ENCODE results near the gene SKOR2.

The SKOR2 gene

GRCh38 chr18:47254341-47254939 lies 3.0 kb upstream of the SKOR2 start:
- Histone ChIP-seq H3K27ac (ENCODE audit: low read depth, low read length) (no peak overlapping the region), H3K9ac (ENCODE audit: low read depth, low read length) (no peak overlapping the region), H3K4me3 (ENCODE audit: low read length) (no peak overlapping the region), H3K27me3 (ENCODE audit: insufficient read depth, low read length) (peaks cover 100% of the 10 kb centered on the region), H3K36me3 (ENCODE audit: insufficient read depth, low read length) (no peaks in the 10 kb centered on the region), H3K9me3 (ENCODE audit: insufficient read depth, low read depth, low read length) (no peaks in the 10 kb centered on the region), H3K4me1 (ENCODE audit: insufficient read depth, low read length) (peaks cover 58% of the 10 kb centered on the region)
- 2% methylated on average over 30 of the region's 31 CpGs for WGBS

GRCh38 chr18:47253101-47253654 lies 1.7 kb upstream of the SKOR2 start:
- Histone ChIP-seq H3K9ac (ENCODE audit: low read depth, low read length) (no peak overlapping the region), H3K4me1 (ENCODE audit: insufficient read depth, low read length) (peaks cover 62% of the 10 kb centered on the region), H3K27ac (ENCODE audit: low read depth, low read length) (no peak overlapping the region), H3K4me3 (ENCODE audit: low read length) (no peak overlapping the region), H3K9me3 (ENCODE audit: insufficient read depth, low read depth, low read length) (no peaks in the 10 kb centered on the region), H3K27me3 (ENCODE audit: insufficient read depth, low read length) (peaks cover 100% of the 10 kb centered on the region), H3K36me3 (ENCODE audit: insufficient read depth, low read length) (no peaks in the 10 kb centered on the region)
- 15% methylated on average over 11 of the region's 11 CpGs for WGBS

GRCh38 chr18:47250391-47251046 lies 941 bp downstream of the SKOR2 start:
- H3K9me3 ChIP-seq (ENCODE audit: insufficient read depth, low read depth, low read length), result no peaks in the 10 kb centered on the region
- no peak overlapping the region for H3K9ac ChIP-seq (ENCODE audit: low read depth, low read length)
- WGBS, result 7% methylated on average over 26 of the region's 26 CpGs
- peaks cover 50% of the 10 kb centered on the region for H3K4me1 ChIP-seq (ENCODE audit: insufficient read depth, low read length)
- no peak overlapping the region for H3K4me3 ChIP-seq (ENCODE audit: low read length)
- no peak overlapping the region for H3K27ac ChIP-seq (ENCODE audit: low read depth, low read length)
- H3K27me3 ChIP-seq (ENCODE audit: insufficient read depth, low read length), result peaks cover 100% of the 10 kb centered on the region
- H3K36me3 ChIP-seq (ENCODE audit: insufficient read depth, low read length), result no peaks in the 10 kb centered on the region

GRCh38 chr18:47249314-47249981 lies 2.0 kb downstream of the SKOR2 start:
- Histone ChIP-seq H3K27ac (ENCODE audit: low read depth, low read length) (no peak overlapping the region), H3K27me3 (ENCODE audit: insufficient read depth, low read length) (peaks cover 100% of the 10 kb centered on the region), H3K4me3 (ENCODE audit: low read length) (no peak overlapping the region), H3K36me3 (ENCODE audit: insufficient read depth, low read length) (no peaks in the 10 kb centered on the region), H3K4me1 (ENCODE audit: insufficient read depth, low read length) (peaks cover 57% of the 10 kb centered on the region), H3K9ac (ENCODE audit: low read depth, low read length) (no peak overlapping the region), H3K9me3 (ENCODE audit: insufficient read depth, low read depth, low read length) (no peaks in the 10 kb centered on the region)
- 43% methylated on average over 5 of the region's 7 CpGs for WGBS

GRCh38 chr18:47248604-47249313 lies 2.7 kb downstream of the SKOR2 start:
- Histone ChIP-seq H3K4me1 (ENCODE audit: insufficient read depth, low read length) (peaks cover 57% of the 10 kb centered on the region), H3K9ac (ENCODE audit: low read depth, low read length) (no peak overlapping the region), H3K4me3 (ENCODE audit: low read length) (no peak overlapping the region; the same call in 1 of the 2 replicates), H3K27ac (ENCODE audit: low read depth, low read length) (no peak overlapping the region), H3K9me3 (ENCODE audit: insufficient read depth, low read depth, low read length) (no peaks in the 10 kb centered on the region), H3K36me3 (ENCODE audit: insufficient read depth, low read length) (no peaks in the 10 kb centered on the region), H3K27me3 (ENCODE audit: insufficient read depth, low read length) (peaks cover 100% of the 10 kb centered on the region)
- WGBS, result 17% methylated on average over 62 of the region's 62 CpGs

GRCh38 chr18:47248115-47248603 lies 3.3 kb downstream of the SKOR2 start:
- WGBS, result 3% methylated on average over 61 of the region's 61 CpGs
- H3K36me3 ChIP-seq (ENCODE audit: insufficient read depth, low read length), result no peaks in the 10 kb centered on the region
- no peak overlapping the region for H3K27ac ChIP-seq (ENCODE audit: low read depth, low read length)
- H3K9me3 ChIP-seq (ENCODE audit: insufficient read depth, low read depth, low read length), result no peaks in the 10 kb centered on the region
- H3K27me3 ChIP-seq (ENCODE audit: insufficient read depth, low read length), result peaks cover 100% of the 10 kb centered on the region
- peaks cover 58% of the 10 kb centered on the region for H3K4me1 ChIP-seq (ENCODE audit: insufficient read depth, low read length)
- H3K9ac ChIP-seq (ENCODE audit: low read depth, low read length), result no peak overlapping the region
- no peak overlapping the region; the same call in 1 of the 2 replicates for H3K4me3 ChIP-seq (ENCODE audit: low read length)

GRCh38 chr18:47247416-47248114 lies 3.9 kb downstream of the SKOR2 start:
- H3K9ac ChIP-seq (ENCODE audit: low read depth, low read length), result no peak overlapping the region
- H3K27ac ChIP-seq (ENCODE audit: low read depth, low read length), result no peak overlapping the region
- H3K9me3 ChIP-seq (ENCODE audit: insufficient read depth, low read depth, low read length), result no peaks in the 10 kb centered on the region
- H3K4me3 ChIP-seq (ENCODE audit: low read length), result peak overlapping the region; percentile 42
- H3K27me3 ChIP-seq (ENCODE audit: insufficient read depth, low read length), result peaks cover 95% of the 10 kb centered on the region
- WGBS, result 2% methylated on average over 90 of the region's 90 CpGs
- no peaks in the 10 kb centered on the region for H3K36me3 ChIP-seq (ENCODE audit: insufficient read depth, low read length)
- peaks cover 59% of the 10 kb centered on the region for H3K4me1 ChIP-seq (ENCODE audit: insufficient read depth, low read length)

- Histone ChIP-seq H3K27me3 (ENCODE audit: insufficient read depth, low read length) (peaks cover 90% of the 10 kb centered on the region), H3K4me1 (ENCODE audit: insufficient read depth, low read length) (peaks cover 58% of the 10 kb centered on the region), H3K4me3 (ENCODE audit: low read length) (peak overlapping the region; percentile 50), H3K9me3 (ENCODE audit: insufficient read depth, low read depth, low read length) (no peaks in the 10 kb centered on the region), H3K9ac (ENCODE audit: low read depth, low read length) (no peak overlapping the region), H3K27ac (ENCODE audit: low read depth, low read length) (no peak overlapping the region), H3K36me3 (ENCODE audit: insufficient read depth, low read length) (no peaks in the 10 kb centered on the region)
- 3% methylated on average over 47 of the region's 47 CpGs for WGBS
Observed at GRCh38 chr18:47247036-47247415, 4.4 kb downstream of the SKOR2 start.

GRCh38 chr18:47246027-47246971 lies 5.2 kb downstream of the SKOR2 start:
- H3K4me3 ChIP-seq (ENCODE audit: low read length), result peak overlapping the region; percentile 50
- WGBS, result 2% methylated on average over 47 of the region's 47 CpGs
- H3K9ac ChIP-seq (ENCODE audit: low read depth, low read length), result no peak overlapping the region
- H3K27me3 ChIP-seq (ENCODE audit: insufficient read depth, low read length), result peaks cover 82% of the 10 kb centered on the region
- no peak overlapping the region; the same call in 1 of the 2 replicates for H3K27ac ChIP-seq (ENCODE audit: low read depth, low read length)
- H3K9me3 ChIP-seq (ENCODE audit: insufficient read depth, low read depth, low read length), result no peaks in the 10 kb centered on the region
- no peaks in the 10 kb centered on the region for H3K36me3 ChIP-seq (ENCODE audit: insufficient read depth, low read length)
- H3K4me1 ChIP-seq (ENCODE audit: insufficient read depth, low read length), result peaks cover 53% of the 10 kb centered on the region

- 24% methylated on average over 3 of the region's 4 CpGs for WGBS
- no peak overlapping the region for H3K4me3 ChIP-seq (ENCODE audit: low read length)
- peaks cover 44% of the 10 kb centered on the region for H3K4me1 ChIP-seq (ENCODE audit: insufficient read depth, low read length)
- no peak overlapping the region for H3K27ac ChIP-seq (ENCODE audit: low read depth, low read length)
- no peak overlapping the region for H3K9ac ChIP-seq (ENCODE audit: low read depth, low read length)
- no peaks in the 10 kb centered on the region for H3K9me3 ChIP-seq (ENCODE audit: insufficient read depth, low read depth, low read length)
- no peaks in the 10 kb centered on the region for H3K36me3 ChIP-seq (ENCODE audit: insufficient read depth, low read length)
- H3K27me3 ChIP-seq (ENCODE audit: insufficient read depth, low read length), result peaks cover 60% of the 10 kb centered on the region
Observed at GRCh38 chr18:47244086-47244485, 7.4 kb downstream of the SKOR2 start.
